Immature natural killer cell (primary cell): Measurements from ENCODE around the gene EHBP1. TPM values are rescaled to one million over a fixed set of nuclear protein-coding genes. Genes with fewer than 3 reads are reported as not detected.

Experiments used
- DNase-seq, 3 donors: peaks; one replicate each; pipeline ENCODE4 v3.0.0; 2022; ENCODE audit warnings: mixed read lengths in 1 of 3
- H3K27ac Mint-ChIP-seq, 6 donors: one replicate each; pipeline ENCODE4 v1.8.0; 2020; ENCODE audit warnings: mixed read lengths in 6 of 6, mild to moderate bottlenecking in 5 of 6, inconsistent platforms in 4 of 6, moderate library complexity in 3 of 6
- H3K27me3 Mint-ChIP-seq, 3 donors: one replicate each; pipeline ENCODE4 v1.8.0; 2020 to 2021; ENCODE audit warnings: low read depth in 3 of 3, mild to moderate bottlenecking in 3 of 3, mixed read lengths in 3 of 3, moderate library complexity in 3 of 3, inconsistent platforms in 1 of 3
- H3K36me3 Mint-ChIP-seq, 3 donors: one replicate each; pipeline ENCODE4 v1.8.0; 2020; ENCODE audit warnings: mixed read lengths in 3 of 3, inconsistent platforms in 2 of 3, mild to moderate bottlenecking in 2 of 3
- H3K4me1 Mint-ChIP-seq, 2 donors: one replicate each; pipeline ENCODE4 v1.8.0; 2020; ENCODE audit warnings: inconsistent platforms in 2 of 2, mild to moderate bottlenecking in 2 of 2, mixed read lengths in 2 of 2, moderate library complexity in 1 of 2
- H3K4me3 Mint-ChIP-seq, 5 donors: one replicate each; pipeline ENCODE4 v1.8.0; 2020; ENCODE audit warnings: mild to moderate bottlenecking in 5 of 5, mixed read lengths in 5 of 5, inconsistent platforms in 3 of 5, moderate library complexity in 3 of 5
- H3K9me3 Mint-ChIP-seq, 6 donors: one replicate each; pipeline ENCODE4 v1.8.0; 2020; ENCODE audit warnings: mild to moderate bottlenecking in 6 of 6, mixed read lengths in 6 of 6, inconsistent platforms in 4 of 6, moderate library complexity in 3 of 6
- polyA plus RNA-seq, 3 donors: library from polyadenylated mRNA; unstranded; fragments of 300-500 nt; fragmentation: Illumina TruSeq; gene quantifications; one replicate each; pipeline ENCODE4 v1.2.3, GENCODE V29; 2021

Gene EHBP1
- polyA plus RNA-seq, 3 donors from 2014 or later = 6.9 to 23.5 (median 9.0) TPM

GRCh38 chr2:62934517-62934916, 229.0 kb downstream of the EHBP1 start:
- Mint-ChIP-seq H3K4me1 (no peaks in the 10 kb centered on the region), H3K36me3 (peaks cover 0 to 4% (median 0%) of the 10 kb centered on the region in 3 donors), H3K27ac (no peak overlapping the region), H3K9me3 (no peaks in the 10 kb centered on the region), H3K4me3 (no peak overlapping the region), H3K27me3 (peaks cover 0 to 2% (median 0%) of the 10 kb centered on the region in 3 donors)
- DNase-seq = no peak

- peaks cover 0 to 4% (median 0%) of the 10 kb centered on the region in 3 donors for H3K36me3 Mint-ChIP-seq
- peaks cover 0 to 3% (median 0%) of the 10 kb centered on the region in 3 donors for H3K27me3 Mint-ChIP-seq
- no peaks in the 10 kb centered on the region for H3K4me1 Mint-ChIP-seq
- H3K4me3 Mint-ChIP-seq = no peak overlapping the region
- H3K9me3 Mint-ChIP-seq = no peaks in the 10 kb centered on the region
- H3K27ac Mint-ChIP-seq = no peak overlapping the region
- no peak for DNase-seq
These were observed 232.6 kb downstream of the EHBP1 start for GRCh38 chr2:62938126-62938525.

GRCh38 chr2:62939735-62940491, 234.4 kb downstream of the EHBP1 start:
- Mint-ChIP-seq H3K27ac (no peak overlapping the region), H3K27me3 (peaks cover 0 to 3% (median 0%) of the 10 kb centered on the region in 3 donors), H3K4me1 (no peaks in the 10 kb centered on the region), H3K36me3 (peaks cover 4 to 5% (median 4%) of the 10 kb centered on the region in 3 donors), H3K4me3 (no peak overlapping the region), H3K9me3 (no peaks in the 10 kb centered on the region)
- no peak for DNase-seq

- no peaks in the 10 kb centered on the region for H3K9me3 Mint-ChIP-seq
- no peaks in the 10 kb centered on the region for H3K4me1 Mint-ChIP-seq
- peaks cover 0 to 3% (median 1%) of the 10 kb centered on the region in 3 donors for H3K27me3 Mint-ChIP-seq
- H3K27ac Mint-ChIP-seq = no peak overlapping the region
- H3K36me3 Mint-ChIP-seq = peaks cover 4 to 5% (median 4%) of the 10 kb centered on the region in 3 donors
- DNase-seq = no peak
- no peak overlapping the region for H3K4me3 Mint-ChIP-seq
These were observed 235.2 kb downstream of the EHBP1 start for GRCh38 chr2:62940697-62941096.

- H3K27me3 Mint-ChIP-seq = peaks cover 0 to 3% (median 1%) of the 10 kb centered on the region in 3 donors
- H3K4me3 Mint-ChIP-seq = no peak overlapping the region
- H3K4me1 Mint-ChIP-seq = no peaks in the 10 kb centered on the region
- DNase-seq = no peak
- H3K36me3 Mint-ChIP-seq = peaks cover 4 to 7% (median 5%) of the 10 kb centered on the region in 3 donors
- H3K27ac Mint-ChIP-seq = no peak overlapping the region
- no peaks in the 10 kb centered on the region for H3K9me3 Mint-ChIP-seq
These were observed 235.9 kb downstream of the EHBP1 start for GRCh38 chr2:62941413-62941812.

GRCh38 chr2:62944362-62944761, 238.8 kb downstream of the EHBP1 start:
- H3K4me1 Mint-ChIP-seq = no peaks in the 10 kb centered on the region
- no peak overlapping the region for H3K27ac Mint-ChIP-seq
- H3K9me3 Mint-ChIP-seq = no peaks in the 10 kb centered on the region
- peaks cover 4 to 14% (median 7%) of the 10 kb centered on the region in 3 donors for H3K36me3 Mint-ChIP-seq
- DNase-seq = no peak
- no peak overlapping the region for H3K4me3 Mint-ChIP-seq
- H3K27me3 Mint-ChIP-seq = peaks cover 0 to 3% (median 1%) of the 10 kb centered on the region in 3 donors

GRCh38 chr2:62947403-62947802, 241.9 kb downstream of the EHBP1 start:
- DNase-seq = no peak
- H3K27ac Mint-ChIP-seq = no peak overlapping the region
- peaks cover 8 to 22% (median 15%) of the 10 kb centered on the region in 3 donors for H3K36me3 Mint-ChIP-seq
- H3K4me3 Mint-ChIP-seq = no peak overlapping the region
- no peaks in the 10 kb centered on the region for H3K9me3 Mint-ChIP-seq
- no peaks in the 10 kb centered on the region for H3K4me1 Mint-ChIP-seq
- H3K27me3 Mint-ChIP-seq = peaks cover 0 to 1% (median 0%) of the 10 kb centered on the region in 3 donors

- Mint-ChIP-seq H3K36me3 (peaks cover 11 to 28% (median 20%) of the 10 kb centered on the region in 3 donors), H3K27me3 (no peaks in the 10 kb centered on the region), H3K4me1 (no peaks in the 10 kb centered on the region), H3K27ac (no peak overlapping the region), H3K4me3 (no peak overlapping the region), H3K9me3 (no peaks in the 10 kb centered on the region)
- DNase-seq = no peak
These were observed 251.1 kb downstream of the EHBP1 start for GRCh38 chr2:62956651-62957050.

- no peak overlapping the region for H3K27ac Mint-ChIP-seq
- no peak overlapping the region for H3K4me3 Mint-ChIP-seq
- no peak for DNase-seq
- no peaks in the 10 kb centered on the region for H3K4me1 Mint-ChIP-seq
- no peaks in the 10 kb centered on the region for H3K27me3 Mint-ChIP-seq
- H3K9me3 Mint-ChIP-seq = no peaks in the 10 kb centered on the region
- H3K36me3 Mint-ChIP-seq = peaks cover 8 to 24% (median 16%) of the 10 kb centered on the region in 3 donors
These were observed 252.7 kb downstream of the EHBP1 start for GRCh38 chr2:62958206-62958605.

GRCh38 chr2:62964050-62964449, 258.5 kb downstream of the EHBP1 start:
- H3K4me1 Mint-ChIP-seq = no peaks in the 10 kb centered on the region
- DNase-seq = no peak
- H3K4me3 Mint-ChIP-seq = no peak overlapping the region
- H3K27ac Mint-ChIP-seq = no peak overlapping the region
- no peaks in the 10 kb centered on the region for H3K9me3 Mint-ChIP-seq
- H3K36me3 Mint-ChIP-seq = peaks cover 4 to 14% (median 8%) of the 10 kb centered on the region in 3 donors
- no peaks in the 10 kb centered on the region for H3K27me3 Mint-ChIP-seq

- H3K36me3 Mint-ChIP-seq = peaks cover 4 to 13% (median 8%) of the 10 kb centered on the region in 3 donors
- H3K4me1 Mint-ChIP-seq = no peaks in the 10 kb centered on the region
- no peak overlapping the region for H3K27ac Mint-ChIP-seq
- no peaks in the 10 kb centered on the region for H3K9me3 Mint-ChIP-seq
- no peak for DNase-seq
- no peaks in the 10 kb centered on the region for H3K27me3 Mint-ChIP-seq
- no peak overlapping the region for H3K4me3 Mint-ChIP-seq
These were observed 259.2 kb downstream of the EHBP1 start for GRCh38 chr2:62964671-62965070.

GRCh38 chr2:62966991-62967390, 261.5 kb downstream of the EHBP1 start:
- no peak for DNase-seq
- Mint-ChIP-seq H3K36me3 (peaks cover 0 to 8% (median 5%) of the 10 kb centered on the region in 3 donors), H3K4me3 (no peak overlapping the region)

GRCh38 chr2:62968168-62968567, 262.7 kb downstream of the EHBP1 start:
- Mint-ChIP-seq H3K27me3 (no peaks in the 10 kb centered on the region), H3K36me3 (peaks cover 0 to 11% (median 5%) of the 10 kb centered on the region in 3 donors), H3K4me1 (no peaks in the 10 kb centered on the region), H3K27ac (no peak overlapping the region), H3K4me3 (no peak overlapping the region), H3K9me3 (no peaks in the 10 kb centered on the region)
- no peak for DNase-seq

More at GRCh38 chr2:62966991-62967390, 261.5 kb downstream of the EHBP1 start:
- no peaks in the 10 kb centered on the region for H3K9me3 Mint-ChIP-seq
- no peaks in the 10 kb centered on the region for H3K4me1 Mint-ChIP-seq
- no peak overlapping the region for H3K27ac Mint-ChIP-seq
- no peaks in the 10 kb centered on the region for H3K27me3 Mint-ChIP-seq

GRCh38 chr2:62968668-62969067, 263.2 kb downstream of the EHBP1 start:
- no peak overlapping the region for H3K27ac Mint-ChIP-seq
- DNase-seq = no peak
- H3K4me3 Mint-ChIP-seq = no peak overlapping the region
- no peaks in the 10 kb centered on the region for H3K9me3 Mint-ChIP-seq
- H3K4me1 Mint-ChIP-seq = no peaks in the 10 kb centered on the region
- peaks cover 0 to 11% (median 5%) of the 10 kb centered on the region in 3 donors for H3K36me3 Mint-ChIP-seq
- H3K27me3 Mint-ChIP-seq = no peaks in the 10 kb centered on the region

- Mint-ChIP-seq H3K27ac (no peak overlapping the region), H3K27me3 (no peaks in the 10 kb centered on the region), H3K4me3 (no peak overlapping the region), H3K36me3 (peaks cover 0 to 6% (median 5%) of the 10 kb centered on the region in 3 donors), H3K4me1 (no peaks in the 10 kb centered on the region), H3K9me3 (no peaks in the 10 kb centered on the region)
- DNase-seq = no peak
These were observed 266.4 kb downstream of the EHBP1 start for GRCh38 chr2:62971936-62972335.
